Glutamatergic neuron (in vitro differentiated cells): Measurements from ENCODE around the gene HOXA10. TPM values are rescaled to one million over a fixed set of nuclear protein-coding genes. Genes with fewer than 3 reads are reported as not detected.

Source experiments
- DNase-seq: peaks from one replicate; pipeline ENCODE4 v3.0.0; 2022
- H3K27ac Mint-ChIP-seq: one replicate; pipeline ENCODE4 v1.8.0; 2020; ENCODE audit warnings: mild to moderate bottlenecking, mixed read lengths, inconsistent platforms; ENCODE audit not compliant: unreplicated experiment
- H3K27me3 Mint-ChIP-seq: one replicate; pipeline ENCODE4 v1.8.0; 2020; ENCODE audit warnings: mild to moderate bottlenecking, moderate library complexity, mixed read lengths, inconsistent platforms; ENCODE audit not compliant: unreplicated experiment
- H3K36me3 Mint-ChIP-seq: one replicate; pipeline ENCODE4 v1.8.0; 2020; ENCODE audit warnings: mild to moderate bottlenecking, mixed read lengths, inconsistent platforms; ENCODE audit not compliant: unreplicated experiment
- H3K4me1 Mint-ChIP-seq: one replicate; pipeline ENCODE4 v1.8.0; 2020; ENCODE audit warnings: mild to moderate bottlenecking, low read depth, mixed read lengths, inconsistent platforms; ENCODE audit not compliant: unreplicated experiment
- H3K4me3 Mint-ChIP-seq: one replicate; pipeline ENCODE4 v1.8.0; 2020; ENCODE audit warnings: mild to moderate bottlenecking, mixed read lengths, inconsistent platforms; ENCODE audit not compliant: unreplicated experiment
- H3K9me3 Mint-ChIP-seq: one replicate; pipeline ENCODE4 v1.8.0; 2020; ENCODE audit warnings: mild to moderate bottlenecking, moderate library complexity, mixed read lengths, inconsistent platforms; ENCODE audit not compliant: unreplicated experiment
- CTCF ChIP-seq: fragments of 200-600 bp; sonication (generic); IDR thresholded peaks from one replicate; pipeline ENCODE4 v1.5.0; 2021; ENCODE audit not compliant: partially characterized antibody, unreplicated experiment
- total RNA-seq: library from RNA; stranded (reverse); fragmentation: NEBNext Ultra II Directional; extraction: Animal tissue kit (Norgen Biotek cat#: 25700); gene quantifications from one replicate; pipeline ENCODE4 v1.2.1, GENCODE V29; 2021; ENCODE audit not compliant: unreplicated experiment

Gene HOXA10
- total RNA-seq, 1 donor from 2014 or later = not detected

GRCh38 chr7:27156916-27157701 lies 17.0 kb downstream of the HOXA10 start:
- Mint-ChIP-seq H3K27me3 (peaks cover 49% of the 10 kb centered on the region), H3K36me3 (peaks cover 15% of the 10 kb centered on the region), H3K4me1 (peaks cover 2% of the 10 kb centered on the region), H3K27ac (no peak overlapping the region), H3K9me3 (peaks cover 20% of the 10 kb centered on the region), H3K4me3 (peak overlapping the region; percentile 30)
- no peak for DNase-seq
- no peak for TF ChIP-seq CTCF

- TF ChIP-seq CTCF = no peak
- H3K4me3 Mint-ChIP-seq = peak within 1 kb of the TSS; percentile 88
- peaks cover 20% of the 10 kb centered on the region for H3K9me3 Mint-ChIP-seq
- no peak for DNase-seq
- H3K27me3 Mint-ChIP-seq = peaks cover 54% of the 10 kb centered on the region
- peak within 1 kb of the TSS; percentile 38 for H3K27ac Mint-ChIP-seq
- H3K36me3 Mint-ChIP-seq = peaks cover 15% of the 10 kb centered on the region
- peaks cover 2% of the 10 kb centered on the region for H3K4me1 Mint-ChIP-seq
Measured at GRCh38 chr7:27156508-27156898, 17.6 kb downstream of the HOXA10 start, which contains the start of gene HOXA7. Gene HOXA7, minus strand, starts transcription at chr7:27156675. Its CDS starts 130 bp downstream, at chr7:27156545.

- H3K4me1 Mint-ChIP-seq = peaks cover 2% of the 10 kb centered on the region
- H3K36me3 Mint-ChIP-seq = peaks cover 15% of the 10 kb centered on the region
- H3K9me3 Mint-ChIP-seq = peaks cover 20% of the 10 kb centered on the region
- DNase-seq = no peak
- H3K27me3 Mint-ChIP-seq = peaks cover 58% of the 10 kb centered on the region
- H3K4me3 Mint-ChIP-seq = peak overlapping the region; percentile 88
- peak overlapping the region; percentile 38 for H3K27ac Mint-ChIP-seq
- TF ChIP-seq CTCF = no peak
Measured at GRCh38 chr7:27155816-27156507, 18.2 kb downstream of the HOXA10 start.

GRCh38 chr7:27154901-27155815 lies 19.0 kb downstream of the HOXA10 start:
- peak overlapping the region; percentile 61 for H3K4me3 Mint-ChIP-seq
- no peak for DNase-seq
- peaks cover 2% of the 10 kb centered on the region for H3K4me1 Mint-ChIP-seq
- peaks cover 15% of the 10 kb centered on the region for H3K36me3 Mint-ChIP-seq
- H3K9me3 Mint-ChIP-seq = peaks cover 20% of the 10 kb centered on the region
- H3K27ac Mint-ChIP-seq = peak overlapping the region; percentile 38
- TF ChIP-seq CTCF = no peak
- H3K27me3 Mint-ChIP-seq = peaks cover 64% of the 10 kb centered on the region
